T47D (cell line): ENCODE data around the gene NCAPH2.

Experiments used
- DNase-seq, 2 experiments: peaks; one replicate each; pipeline versions ENCODE4 v3.0.0 to v3.0.0-alpha.2; 2011 to 2012; ENCODE audit warnings: low read depth in 1 of 2, low spot score in 1 of 2
- JUND ChIP-seq: IDR thresholded peaks from 2 replicates; pipeline ENCODE4 v1.6.1; 2012; ENCODE audit warnings: low read depth
- in situ Hi-C: cut with HindIII; loops from 2 replicates; pipeline ENCODE4 v1.10.0; 2016; ENCODE audit warnings: low sequenced_read_pairs, low pct_unique_long_range_greater_than_20kb

The NCAPH2 gene

GRCh38 chr22:50488886-50489285 lies 19.1 kb upstream of the NCAPH2 start:
- no peak for DNase-seq
- in situ Hi-C loops: no loop called here
- TF ChIP-seq JUND: no peak

DNA sequence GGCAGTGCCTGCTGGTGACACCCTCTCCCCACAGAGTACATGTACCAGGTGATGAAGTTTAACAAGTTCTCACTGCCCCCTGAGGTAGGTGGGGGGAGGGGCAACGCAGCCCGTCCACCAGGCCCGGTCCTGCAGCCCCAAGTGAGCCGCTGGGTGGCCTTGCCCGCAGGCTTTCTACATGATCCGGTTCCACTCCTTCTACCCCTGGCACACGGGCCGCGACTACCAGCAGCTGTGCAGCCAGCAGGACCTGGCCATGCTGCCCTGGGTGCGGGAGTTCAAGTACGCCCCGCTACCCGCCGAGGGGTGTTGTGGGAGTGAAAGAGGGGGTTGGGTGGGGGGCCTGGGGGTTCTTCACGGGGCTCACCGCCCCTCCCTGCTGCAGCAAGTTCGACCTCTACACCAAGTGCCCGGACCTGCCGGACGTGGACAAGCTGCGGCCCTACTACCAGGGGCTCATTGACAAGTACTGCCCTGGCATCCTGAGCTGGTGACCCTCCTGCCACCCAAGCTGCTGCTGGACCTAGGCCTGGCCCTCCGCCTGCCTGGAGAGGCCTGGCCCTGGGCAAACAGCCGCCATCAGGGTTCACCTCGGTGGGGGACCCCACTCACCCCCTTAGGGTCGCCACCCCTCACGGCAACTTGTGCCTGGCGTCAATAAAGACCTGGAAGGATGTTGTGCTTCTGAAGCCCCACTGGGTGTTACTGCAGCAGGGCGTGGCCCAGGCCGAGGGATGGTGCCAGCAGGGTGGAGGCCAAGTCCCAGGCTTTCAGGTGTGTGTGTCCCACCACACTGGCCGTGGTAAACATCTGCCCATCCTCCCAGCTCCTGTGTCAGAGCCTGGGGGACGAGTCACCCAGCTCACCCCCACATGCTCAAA lies 18.4 kb upstream of the NCAPH2 start:
- no peak for DNase-seq
- no peak for TF ChIP-seq JUND
- in situ Hi-C loops: no loop called here

DNA sequence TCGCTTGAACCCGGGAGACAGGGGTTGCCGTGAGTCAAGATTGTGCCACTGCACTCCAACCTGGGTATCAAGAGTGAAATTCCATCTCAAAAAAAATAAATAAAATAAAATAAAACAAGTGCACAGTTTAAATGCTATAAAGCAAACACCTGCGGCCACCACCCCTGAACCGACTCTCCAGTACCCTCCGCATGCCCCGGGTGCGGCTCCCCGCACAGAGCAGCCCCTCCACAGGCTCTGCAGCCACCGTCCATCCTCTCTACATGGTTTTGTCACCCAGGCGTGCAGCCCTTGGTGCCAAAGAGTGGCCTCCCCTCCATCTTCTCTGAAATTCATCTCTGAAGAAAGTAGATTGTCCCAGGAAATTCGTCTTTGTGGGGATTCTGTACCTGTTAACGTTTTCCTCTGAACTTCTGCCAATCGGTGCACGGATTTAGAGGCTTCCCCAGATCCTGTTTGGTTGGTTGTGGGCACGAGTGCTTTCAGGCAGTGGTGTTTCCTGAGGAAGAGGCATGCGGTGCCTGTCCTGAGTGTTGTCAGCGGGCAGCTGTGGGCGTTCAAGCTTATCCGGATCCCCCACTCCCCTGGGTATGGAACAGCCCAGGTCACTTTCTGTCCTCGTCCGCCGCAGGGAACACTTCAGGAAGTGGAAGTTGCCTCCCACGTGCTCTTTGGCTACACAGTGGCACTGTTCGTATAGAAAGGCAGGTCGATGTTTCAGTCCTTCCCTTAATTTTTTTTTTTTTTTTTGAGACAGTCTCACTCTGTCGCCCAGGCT lies 17.3 kb upstream of the NCAPH2 start:
- no peak for DNase-seq
- TF ChIP-seq JUND: no peak
- in situ Hi-C loops: no loop called here

GRCh38 chr22:50497093-50497492 lies 10.9 kb upstream of the NCAPH2 start:
- in situ Hi-C loops: no loop called here
- no peak for DNase-seq
- no peak for TF ChIP-seq JUND

GRCh38 chr22:50498322-50498890 lies 9.6 kb upstream of the NCAPH2 start:
- in situ Hi-C loops: no loop called here
- TF ChIP-seq JUND: no peak
- peak in 1 of 2 experiments; percentile 78 for DNase-seq

DNA sequence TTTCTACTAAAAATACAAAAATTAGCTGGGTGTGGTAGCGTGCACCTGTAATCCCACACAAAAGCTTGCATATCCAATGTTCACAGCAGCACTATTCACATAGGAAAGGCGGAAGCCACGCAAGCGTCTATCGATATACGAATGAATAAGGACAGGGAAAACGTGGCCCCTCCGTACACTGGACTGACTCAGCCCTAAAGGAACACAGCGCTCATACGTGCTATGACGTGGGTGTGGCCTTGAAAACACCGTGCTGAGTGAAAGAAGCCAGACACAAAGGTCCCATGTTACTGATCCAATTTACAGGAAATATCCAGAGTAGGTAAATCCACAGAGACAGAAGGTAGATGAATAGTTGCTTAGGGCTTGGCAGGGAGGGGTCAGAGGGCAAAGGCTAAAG lies 7.6 kb upstream of the NCAPH2 start:
- DNase-seq: no peak
- in situ Hi-C loops: no loop called here
- TF ChIP-seq JUND: no peak

GRCh38 chr22:50502096-50502495 lies 5.9 kb upstream of the NCAPH2 start:
- DNase-seq: no peak
- in situ Hi-C loops: no loop called here
- TF ChIP-seq JUND: no peak

DNA sequence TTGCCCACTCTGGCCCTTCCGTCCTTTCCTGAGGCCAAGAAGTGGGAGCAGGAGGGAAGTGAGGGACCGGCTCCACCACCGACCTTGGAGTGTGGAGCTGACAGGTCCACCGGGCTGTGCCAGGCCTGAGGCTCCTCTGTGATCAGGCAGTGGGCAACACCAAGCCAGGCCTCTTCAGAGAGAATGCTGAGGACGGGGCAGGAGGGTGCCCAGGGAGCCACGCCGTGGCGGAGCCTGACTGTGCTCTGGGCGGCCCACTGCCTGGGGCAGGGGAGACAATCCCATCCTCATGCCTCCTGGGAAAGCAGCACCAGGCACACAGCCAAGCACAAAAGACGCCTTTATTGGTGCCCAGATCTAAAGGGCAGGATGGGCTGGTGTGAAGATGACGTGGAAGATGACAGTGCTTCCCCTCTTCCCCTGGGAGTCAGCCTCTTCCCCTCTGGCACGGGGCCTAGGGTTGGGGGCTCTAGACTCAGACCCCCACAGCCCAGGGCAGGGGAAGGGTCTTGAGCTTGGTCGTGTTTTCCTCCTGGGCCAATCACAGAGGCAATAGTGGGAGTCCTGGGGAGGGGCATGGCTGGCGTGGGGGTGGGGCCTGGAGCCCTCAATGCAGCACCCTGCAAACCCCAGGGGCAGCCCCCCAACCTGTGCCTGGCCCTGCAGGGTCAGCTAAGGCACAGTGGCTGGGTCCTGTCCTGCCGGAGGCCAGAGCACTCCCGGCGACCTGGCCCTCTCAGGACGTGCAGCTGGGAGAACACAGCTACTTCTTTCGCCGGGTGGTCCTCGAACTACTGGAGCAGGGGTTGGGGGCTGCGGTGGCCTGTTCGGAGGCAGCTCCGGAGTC lies 5.2 kb upstream of the NCAPH2 start:
- in situ Hi-C loops: no loop called here

GRCh38 chr22:50503475-50504145 lies 4.4 kb upstream of the NCAPH2 start:
- in situ Hi-C loops: no loop called here
- no peak for DNase-seq
- no peak for TF ChIP-seq JUND

More for the DNA sequence above, 5.2 kb upstream of the NCAPH2 start:
- TF ChIP-seq JUND: no peak
- DNase-seq: no peak

DNA sequence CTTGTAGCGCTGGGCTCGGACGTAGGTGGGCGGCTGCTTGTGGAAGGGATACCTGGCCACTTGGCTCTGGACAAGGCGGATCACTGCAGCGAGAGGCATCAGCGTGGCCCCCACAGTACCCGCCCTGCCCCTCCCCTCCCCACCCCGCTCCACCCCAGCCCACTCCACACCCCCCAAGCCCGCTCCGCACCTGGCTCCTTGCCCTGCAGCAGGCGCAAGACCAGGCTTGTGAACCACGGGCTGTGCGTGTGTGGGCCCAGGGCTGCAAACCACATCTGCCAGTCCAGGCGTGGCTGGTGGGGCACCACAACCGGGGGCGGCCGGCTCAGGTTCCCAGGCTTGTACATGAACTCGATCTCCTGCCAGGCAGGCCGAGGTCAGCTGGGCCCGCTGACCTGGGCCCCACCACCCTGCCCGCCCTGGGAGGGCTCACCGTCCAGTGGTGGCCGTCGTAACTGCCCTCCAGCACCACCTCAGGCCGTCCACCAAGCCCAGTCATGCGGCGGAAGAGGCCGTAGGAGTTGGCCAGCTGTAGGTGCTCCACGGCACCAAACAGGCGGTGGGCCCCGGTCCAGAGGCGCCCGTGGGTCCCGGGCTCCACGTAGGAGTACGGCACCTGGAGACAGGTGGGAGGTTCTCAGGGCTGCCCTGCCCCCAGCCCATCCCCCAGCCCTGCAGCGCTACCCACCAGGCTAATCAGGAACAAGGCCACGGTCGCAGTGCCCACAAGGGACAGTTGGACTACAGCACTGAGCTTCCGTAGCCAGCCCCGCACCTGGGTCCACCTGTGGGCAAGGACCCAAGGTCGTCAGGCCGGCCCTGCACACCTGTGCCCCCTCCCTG lies 3.4 kb upstream of the NCAPH2 start:
- DNase-seq: no peak
- TF ChIP-seq JUND: no peak
- in situ Hi-C loops: no loop called here

DNA sequence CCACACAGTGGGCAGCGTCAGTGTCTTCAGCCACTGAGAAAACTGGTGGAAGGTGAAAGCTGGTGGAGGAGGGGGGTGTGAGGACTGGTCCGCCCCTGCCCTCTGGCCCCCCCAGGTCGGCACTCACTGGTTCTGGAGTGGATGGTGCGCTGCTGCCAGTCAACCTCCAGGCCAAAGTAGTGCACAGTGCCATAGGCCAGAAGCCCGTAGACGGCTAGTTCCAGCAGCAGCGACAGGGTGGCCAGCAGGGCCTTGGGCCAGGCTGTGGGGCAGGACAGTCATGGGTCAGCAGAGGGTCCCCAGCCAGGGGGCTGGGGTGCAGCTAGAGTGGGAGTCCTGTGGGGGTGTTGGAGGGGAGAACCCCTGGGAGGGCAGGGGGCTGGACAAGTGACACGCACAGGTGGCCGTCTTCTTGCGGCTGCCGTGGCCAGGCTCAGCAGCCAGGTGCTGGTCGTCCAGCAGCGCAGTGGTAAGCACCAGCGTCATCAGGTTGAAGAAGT lies 2.7 kb upstream of the NCAPH2 start:
- DNase-seq: no peak
- in situ Hi-C loops: no loop called here
- TF ChIP-seq JUND: no peak
